Right lobe of liver (tissue), 6 donors: ENCODE data around the gene EEIG1. TPM values are rescaled to one million over a fixed set of nuclear protein-coding genes. Genes with fewer than 3 reads are reported as not detected.

Experiments used
- ATAC-seq, 4 donors: fragments of 200-7000 bp; cut with Tn5 transposase; one replicate each; pipeline ENCODE4 v1.9.1; 2020; ENCODE audit warnings: mild to moderate bottlenecking in 4 of 4, moderate library complexity in 4 of 4
- DNase-seq, 3 donors: peaks; one replicate each; pipeline ENCODE4 v3.0.0-alpha.2; 2020
- H3K27ac ChIP-seq, 3 donors: fragments of 200-600 bp; one replicate each; pipeline ENCODE4 v1.8.0; 2022
- H3K27me3 ChIP-seq, 2 donors: fragments of 200-600 bp; one replicate each; pipeline ENCODE4 v1.8.0; 2022
- H3K36me3 ChIP-seq, 4 donors: fragments of 200-600 bp; sonication (generic) in 1 of 4; one replicate each; pipeline versions ENCODE4 v1.5.1 to v1.8.0; 2017 to 2022; ENCODE audit warnings: control low read depth in 1 of 4
- H3K4me1 ChIP-seq, 4 donors: fragments of 200-600 bp; sonication (generic) in 1 of 4; one replicate each; pipeline versions ENCODE4 v1.5.1 to v1.8.0; 2017 to 2022; ENCODE audit warnings: control low read depth in 1 of 4
- H3K4me3 ChIP-seq, 3 donors: fragments of 200-600 bp; one replicate each; pipeline ENCODE4 v1.8.0; 2022
- H3K9me3 ChIP-seq, 4 donors: fragments of 200-600 bp; sonication (generic) in 1 of 4; one replicate each; pipeline versions ENCODE4 v1.5.1 to v1.8.0; 2017 to 2022; ENCODE audit warnings: control low read depth in 1 of 4
- CTCF ChIP-seq, 4 donors: fragments of 200-600 bp in 3 of 4; fragments of 450-650 bp in 1 of 4; IDR thresholded peaks; one replicate each; pipeline versions ENCODE4 v1.5.1 to v1.8.0; 2016 to 2022; ENCODE audit warnings: antibody characterized with exemption in 4 of 4, mild to moderate bottlenecking in 2 of 4
- POLR2A ChIP-seq: fragments of 450-650 bp; IDR thresholded peaks from one replicate; pipeline ENCODE4 v1.6.1; 2017; ENCODE audit warnings: antibody characterized with exemption, mild to moderate bottlenecking
- WGBS: methylation state at CpG from one replicate; pipeline ENCODE4 v1.1.6; 2018; ENCODE audit warnings: low coverage, low lambda C conversion rate; ENCODE audit not compliant: insufficient coverage; ENCODE audit errors: missing lambda C conversion rate; 5-methylcytosine and 5-hydroxymethylcytosine counted together
- intact Hi-C, 2 donors: fragments of 100-400 bp; cut with DNase I; formaldehyde crosslinking; loops; one replicate each; pipeline versions ENCODE4 v1.11.2 to v1.14.1; 2022
- total RNA-seq, 6 experiments: library from RNA; depleted of rRNA in 2 of 6; stranded (reverse); fragments of >200 nt in 2 of 6; fragmentation: NEBNext Ultra II Directional in 3 of 6; extraction: Animal tissue kit (Norgen Biotek cat#: 25700) in 3 of 6; gene quantifications; one replicate each; pipeline versions ENCODE4 v1.1.0 to v1.2.4, GENCODE V29; 2016 to 2023
- donor health status: DM: no; HTN: yes; CAD: no.
- donor health status: DM: no; HTN: no; CAD: no.
- donor health status: DM: no; HTN: no; CAD: no.
- donor health status: DM: no; HTN: yes; CAD: no.
- donor health status: DM: no; HTN: yes; CAD: no.

Gene EEIG1
- total RNA-seq, 6 experiments from 2014 or later, result 9.7 to 54.1 (median 23.6) TPM

- no peak overlapping the region for H3K4me3 ChIP-seq
- peaks cover 0 to 51% (median 16%) of the 10 kb centered on the region in 4 donors for H3K4me1 ChIP-seq
Measured at GRCh38 chr9:127953768-127954505, 26.9 kb downstream of the EEIG1 start.

GRCh38 chr9:127953154-127953553, 27.6 kb downstream of the EEIG1 start:
- H3K27me3 ChIP-seq, result no peaks in the 10 kb centered on the region
- 75% methylated on average over 1 of the region's 1 CpG for WGBS
- peaks cover 0 to 4% (median 0%) of the 10 kb centered on the region in 4 donors for H3K36me3 ChIP-seq
- intact Hi-C loops, result no loop called here
- DNase-seq (no peak), ATAC-seq (no peak)
- H3K4me3 ChIP-seq, result no peak overlapping the region
- H3K4me1 ChIP-seq, result peaks cover 0 to 45% (median 16%) of the 10 kb centered on the region in 4 donors
- no peaks in the 10 kb centered on the region for H3K9me3 ChIP-seq
- TF ChIP-seq CTCF (IDR thresholded peaks at IDR 0.05) (no peak), POLR2A (no peak)
- H3K27ac ChIP-seq, result no peak overlapping the region

More at GRCh38 chr9:127953768-127954505, 26.9 kb downstream of the EEIG1 start:
- Histone ChIP-seq H3K36me3 (no peaks in the 10 kb centered on the region), H3K27ac (no peak overlapping the region), H3K9me3 (no peaks in the 10 kb centered on the region), H3K27me3 (no peaks in the 10 kb centered on the region)
- ATAC-seq (no peak), DNase-seq (no peak)
- WGBS, result 46% methylated on average over 3 of the region's 17 CpGs
- intact Hi-C loops, result no loop called here
- TF ChIP-seq CTCF (IDR thresholded peaks at IDR 0.05), result no peak
- TF ChIP-seq POLR2A, result no peak

GRCh38 chr9:127950513-127951289, 30.1 kb downstream of the EEIG1 start:
- Histone ChIP-seq H3K4me1 (peaks cover 0 to 22% (median 14%) of the 10 kb centered on the region in 4 donors), H3K36me3 (peaks cover 0 to 5% (median 0%) of the 10 kb centered on the region in 4 donors), H3K9me3 (no peaks in the 10 kb centered on the region), H3K27me3 (no peaks in the 10 kb centered on the region), H3K4me3 (no peak overlapping the region), H3K27ac (no peak overlapping the region)
- no peak for ATAC-seq
- no peak for DNase-seq
- TF ChIP-seq POLR2A (no peak), CTCF (IDR thresholded peaks at IDR 0.05) (no peak)
- intact Hi-C loops, result no loop called here
- 67% methylated on average over 7 of the region's 21 CpGs for WGBS

- intact Hi-C loops, result no loop called here
- WGBS, result 86% methylated on average over 4 of the region's 17 CpGs
- Histone ChIP-seq H3K27ac (no peak overlapping the region), H3K9me3 (no peaks in the 10 kb centered on the region), H3K27me3 (no peaks in the 10 kb centered on the region), H3K36me3 (peaks cover 0 to 12% (median 2%) of the 10 kb centered on the region in 4 donors), H3K4me3 (no peak overlapping the region), H3K4me1 (peaks cover 0 to 15% (median 10%) of the 10 kb centered on the region in 4 donors)
- no peak for TF ChIP-seq POLR2A
- TF ChIP-seq CTCF (IDR thresholded peaks at IDR 0.05), result no peak
- ATAC-seq (no peak), DNase-seq (no peak)
Measured at GRCh38 chr9:127949827-127950512, 30.8 kb downstream of the EEIG1 start.
